HepG2 (cell line): ENCODE results near the gene DUS1L. TPM values are rescaled to one million over a fixed set of nuclear protein-coding genes. Genes with fewer than 3 reads are reported as not detected.

Experiments
- BRD4 ChIP-seq: sonication (generic); formaldehyde crosslinking; IDR thresholded peaks from 2 replicates; pipeline ENCODE4 v1.4.0; 2020; ENCODE audit warnings: missing genetic modification reagents
- E2F2 ChIP-seq: sonication (generic); formaldehyde crosslinking; IDR thresholded peaks from 2 replicates; pipeline ENCODE4 v1.4.0; 2020; ENCODE audit warnings: missing genetic modification reagents, borderline replicate concordance
- FOXJ3 ChIP-seq: sonication (generic); formaldehyde crosslinking; IDR thresholded peaks from 2 replicates; pipeline ENCODE4 v1.4.0; 2020; ENCODE audit warnings: missing genetic modification reagents, mild to moderate bottlenecking, borderline replicate concordance
- MED8 ChIP-seq: sonication (generic); formaldehyde crosslinking; IDR thresholded peaks from 2 replicates; pipeline ENCODE4 v1.8.1; 2023; ENCODE audit warnings: mild to moderate bottlenecking, missing genetic modification reagents; ENCODE audit not compliant: insufficient replicate concordance
- MEIS2 ChIP-seq: sonication (generic); formaldehyde crosslinking; IDR thresholded peaks from 2 replicates; pipeline ENCODE4 v1.9.0; 2021; ENCODE audit warnings: mild to moderate bottlenecking, missing genetic modification reagents
- NFKBIZ ChIP-seq: IDR thresholded peaks from 2 replicates; pipeline ENCODE4 v1.6.1; 2018; ENCODE audit warnings: missing genetic modification reagents, missing compliant biosample characterization
- PCBP1 ChIP-seq: fragments of 200-400 bp; formaldehyde crosslinking; IDR thresholded peaks from 2 replicates; pipeline ENCODE4 v1.6.1; 2017; ENCODE audit warnings: mild to moderate bottlenecking, low read depth, low read length, borderline replicate concordance
- POLR2G ChIP-seq: fragments of 200-400 bp; formaldehyde crosslinking; IDR thresholded peaks from 2 replicates; pipeline ENCODE4 v1.6.1; 2018; ENCODE audit warnings: mild to moderate bottlenecking, low read depth, low read length, moderate library complexity
- SMAD3 ChIP-seq: sonication (generic); formaldehyde crosslinking; IDR thresholded peaks from 2 replicates; pipeline ENCODE4 v1.4.0; 2020; ENCODE audit warnings: missing genetic modification reagents
- SNRNP70 ChIP-seq: fragments of 200-400 bp; formaldehyde crosslinking; IDR thresholded peaks from 2 replicates; pipeline ENCODE4 v1.6.1; 2017; ENCODE audit warnings: mild to moderate bottlenecking, low read depth, low read length, moderate library complexity
- STAG1 ChIP-seq: sonication (generic); formaldehyde crosslinking; IDR thresholded peaks from 2 replicates; pipeline ENCODE4 v1.4.0; 2020; ENCODE audit warnings: missing genetic modification reagents
- SUZ12 ChIP-seq: fragments of 150-350 bp; IDR thresholded peaks from 2 replicates; pipeline ENCODE4 v1.6.1; 2014; ENCODE audit warnings: low read depth, low read length
- TBX2 ChIP-seq: sonication (generic); formaldehyde crosslinking; IDR thresholded peaks from 2 replicates; pipeline ENCODE4 v1.5.0; 2020; ENCODE audit warnings: missing genetic modification reagents, mild to moderate bottlenecking, borderline replicate concordance
- THAP7 ChIP-seq: sonication (generic); formaldehyde crosslinking; IDR thresholded peaks from 2 replicates; pipeline ENCODE4 v1.8.1; 2023; ENCODE audit warnings: mild to moderate bottlenecking, missing genetic modification reagents
- ZBTB14 ChIP-seq: sonication (generic); formaldehyde crosslinking; IDR thresholded peaks from 2 replicates; pipeline ENCODE4 v1.4.0; 2020; ENCODE audit warnings: missing genetic modification reagents
- ZNF138 ChIP-seq: sonication (generic); formaldehyde crosslinking; IDR thresholded peaks from 2 replicates; pipeline ENCODE4 v1.5.0; 2020; ENCODE audit warnings: mild to moderate bottlenecking, low read depth, missing genetic modification reagents
- ZNF260 ChIP-seq: sonication (generic); formaldehyde crosslinking; IDR thresholded peaks from 2 replicates; pipeline ENCODE4 v1.4.0; 2020; ENCODE audit warnings: missing genetic modification reagents, low read depth, mild to moderate bottlenecking, borderline replicate concordance
- ZNF264 ChIP-seq: sonication (generic); formaldehyde crosslinking; IDR thresholded peaks from 2 replicates; pipeline ENCODE4 v1.4.0; 2020; ENCODE audit warnings: missing genetic modification reagents
- ZNF276 ChIP-seq: sonication (generic); formaldehyde crosslinking; IDR thresholded peaks from 2 replicates; pipeline ENCODE4 v1.4.0; 2020; ENCODE audit warnings: mild to moderate bottlenecking, low read depth, missing genetic modification reagents
- ZNF670 ChIP-seq: sonication (generic); formaldehyde crosslinking; IDR thresholded peaks from 2 replicates; pipeline ENCODE4 v1.8.0; 2022; ENCODE audit warnings: mild to moderate bottlenecking, missing genetic modification reagents, borderline replicate concordance
- ZNF772 ChIP-seq: sonication (generic); formaldehyde crosslinking; IDR thresholded peaks from 2 replicates; pipeline ENCODE4 v1.5.0; 2020; ENCODE audit warnings: mild to moderate bottlenecking, missing genetic modification reagents
- ZSCAN20 ChIP-seq: sonication (generic); formaldehyde crosslinking; IDR thresholded peaks from 2 replicates; pipeline ENCODE4 v1.4.0; 2020; ENCODE audit warnings: missing genetic modification reagents, mild to moderate bottlenecking, borderline replicate concordance
- ZSCAN31 ChIP-seq: sonication (generic); formaldehyde crosslinking; IDR thresholded peaks from 2 replicates; pipeline ENCODE4 v1.5.0; 2020; ENCODE audit warnings: low read depth, mild to moderate bottlenecking, missing genetic modification reagents
- ZZZ3 ChIP-seq: sonication (generic); formaldehyde crosslinking; IDR thresholded peaks from 2 replicates; pipeline ENCODE4 v1.4.0; 2020; ENCODE audit warnings: missing genetic modification reagents, mild to moderate bottlenecking, borderline replicate concordance
- polyA plus RNA-seq, 8 experiments: library from polyadenylated mRNA; depleted of rRNA in 3 of 8; stranded (reverse) in 7 of 8; unstranded in 1 of 8; fragments of >200 nt; fragmentation: Illumina TruSeq in 4 of 8; extraction: Trizol in 4 of 8; gene quantifications; 2 replicates each; pipeline versions ENCODE4 v1.2.1 to v1.2.3, GENCODE V29; 2011 to 2016; ENCODE audit warnings: low read depth in 4 of 8, missing spikeins in 1 of 8, mixed read lengths in 1 of 8; ENCODE audit not compliant: insufficient read depth in 1 of 8
- total RNA-seq, 5 experiments: library from RNA; depleted of rRNA; stranded (reverse); fragments of >200 nt; fragmentation: Illumina TruSeq; extraction: Trizol; gene quantifications; 2 replicates each; pipeline ENCODE4 v1.2.3, GENCODE V29; 2016; ENCODE audit warnings: low read depth in 1 of 5

The DUS1L gene
- total and polyA plus RNA-seq, 2 of the 13 experiments (the other 11 are each of a cell fraction or from before 2014, with no cell fraction given), result 81.0 to 109 TPM

- TF ChIP-seq ZBTB14 (CRISPR knock-in tag) (0 out of 2 replicates have a peak, but pooled peaks have one; percentile 42), ZSCAN31 (peak; percentile 72; the same call in 1 of the 2 replicates), E2F2 (0 out of 2 replicates have a peak, but pooled peaks have one; percentile 34), MEIS2 (0 out of 2 replicates have a peak, but pooled peaks have one; percentile 1), FOXJ3 (no peak), ZSCAN20 (CRISPR knock-in tag) (peak; percentile 71; the same call in 1 of the 2 replicates), SUZ12 (no peak), TBX2 (CRISPR knock-in tag) (peak; percentile 39; the same call in 1 of the 2 replicates), SMAD3 (no peak), ZNF264 (CRISPR knock-in tag) (no peak), ZNF772 (CRISPR knock-in tag) (0 out of 2 replicates have a peak, but pooled peaks have one; percentile 37), THAP7 (CRISPR knock-in tag) (0 out of 2 replicates have a peak, but pooled peaks have one; percentile 27), SNRNP70 (no peak), PCBP1 (0 out of 2 replicates have a peak, but pooled peaks have one; percentile 24), ZNF670 (CRISPR knock-in tag) (0 out of 2 replicates have a peak, but pooled peaks have one; percentile 22), POLR2G (peak; percentile 37; the same call in 1 of the 2 replicates), ZNF260 (CRISPR knock-in tag) (no peak), BRD4 (CRISPR knock-in tag) (peak; percentile 33; the same call in 1 of the 2 replicates), STAG1 (CRISPR knock-in tag) (no peak), MED8 (CRISPR knock-in tag) (no peak), ZZZ3 (CRISPR knock-in tag) (peak; percentile 90), ZNF276 (CRISPR knock-in tag) (0 out of 2 replicates have a peak, but pooled peaks have one; percentile 26), ZNF138 (CRISPR knock-in tag) (0 out of 2 replicates have a peak, but pooled peaks have one; percentile 32), NFKBIZ (CRISPR knock-in tag) (0 out of 2 replicates have a peak, but pooled peaks have one; percentile 38)
These were observed 14.6 kb downstream of the DUS1L start (continued) for GRCh38 chr17:82050761-82051641.
